ENCODE data around the gene MAD1L1. TPM values are rescaled to one million over a fixed set of nuclear protein-coding genes. Genes with fewer than 3 reads are reported as not detected.
A peak's percentile ranks its signal among the peaks of the same experiment; 100 is the strongest.

Gene MAD1L1
- polyA plus RNA-seq, 4 donors: 12.3 to 21.7 (median 18.1) TPM

- peaks cover 0 to 22% (median 0%) of the 10 kb centered on the region in 3 donors for H3K4me1 ChIP-seq (ENCODE audit: control insufficient read depth in 3 of 3, insufficient read depth in 2 of 3, low read depth in 1 of 3, low read length in 2 of 3)
- 76 to 86% (median 84%) methylated on average over 42 to 45 of the region's 45 CpGs for WGBS, 3 donors
- no peaks in the 10 kb centered on the region for H3K27me3 ChIP-seq (ENCODE audit: control insufficient read depth in 3 of 3, insufficient read depth in 3 of 3, low read length in 3 of 3)
- no peak for DNase-seq
- no peaks in the 10 kb centered on the region for H3K9me3 ChIP-seq (ENCODE audit: control insufficient read depth in 2 of 2, insufficient read depth in 1 of 2, low read depth in 1 of 2, low read length in 1 of 2)
- H3K27ac ChIP-seq (ENCODE audit: low read depth in 1 of 3, low read length in 2 of 3): no peak overlapping the region
- H3K4me3 ChIP-seq (ENCODE audit: low read depth in 1 of 3, low read length in 3 of 3): no peak overlapping the region
- no peak for FAIRE-seq
- H3K36me3 ChIP-seq (ENCODE audit: control insufficient read depth in 3 of 3, insufficient read depth in 2 of 3, low read depth in 1 of 3, low read length in 3 of 3): no peaks in the 10 kb centered on the region
These were observed 376.4 kb downstream of the MAD1L1 start for GRCh38 chr7:1856161-1856887.

GRCh38 chr7:1855725-1856160 lies 377.0 kb downstream of the MAD1L1 start:
- WGBS, 3 donors: 91 to 95% (median 93%) methylated on average over 14 of the region's 14 CpGs
- no peak for FAIRE-seq

GRCh38 chr7:1854866-1855724 lies 377.6 kb downstream of the MAD1L1 start:
- 88 to 91% (median 90%) methylated on average over 36 to 41 of the region's 41 CpGs for WGBS, 3 donors
- peak overlapping the region in 1 of 3 donors; percentile 60 for H3K27ac ChIP-seq (ENCODE audit: low read depth in 1 of 3, low read length in 2 of 3)

More at GRCh38 chr7:1855725-1856160, 377.0 kb downstream of the MAD1L1 start:
- Histone ChIP-seq H3K4me1 (ENCODE audit: control insufficient read depth in 3 of 3, insufficient read depth in 2 of 3, low read depth in 1 of 3, low read length in 2 of 3) (peaks cover 0 to 22% (median 0%) of the 10 kb centered on the region in 3 donors), H3K4me3 (ENCODE audit: low read depth in 1 of 3, low read length in 3 of 3) (no peak overlapping the region), H3K27me3 (ENCODE audit: control insufficient read depth in 3 of 3, insufficient read depth in 3 of 3, low read length in 3 of 3) (no peaks in the 10 kb centered on the region), H3K36me3 (ENCODE audit: control insufficient read depth in 3 of 3, insufficient read depth in 2 of 3, low read depth in 1 of 3, low read length in 3 of 3) (no peaks in the 10 kb centered on the region), H3K9me3 (ENCODE audit: control insufficient read depth in 2 of 2, insufficient read depth in 1 of 2, low read depth in 1 of 2, low read length in 1 of 2) (no peaks in the 10 kb centered on the region), H3K27ac (ENCODE audit: low read depth in 1 of 3, low read length in 2 of 3) (no peak overlapping the region)
- DNase-seq: no peak

GRCh38 chr7:1853986-1854865 lies 378.5 kb downstream of the MAD1L1 start:
- Histone ChIP-seq H3K27ac (ENCODE audit: low read depth in 1 of 3, low read length in 2 of 3) (peak overlapping the region in 1 of 3 donors; percentile 60), H3K4me3 (ENCODE audit: low read depth in 1 of 3, low read length in 3 of 3) (peak overlapping the region in 1 of 3 donors; percentile 5), H3K27me3 (ENCODE audit: control insufficient read depth in 3 of 3, insufficient read depth in 3 of 3, low read length in 3 of 3) (no peaks in the 10 kb centered on the region), H3K9me3 (ENCODE audit: control insufficient read depth in 2 of 2, insufficient read depth in 1 of 2, low read depth in 1 of 2, low read length in 1 of 2) (no peaks in the 10 kb centered on the region), H3K36me3 (ENCODE audit: control insufficient read depth in 3 of 3, insufficient read depth in 2 of 3, low read depth in 1 of 3, low read length in 3 of 3) (no peaks in the 10 kb centered on the region), H3K4me1 (ENCODE audit: control insufficient read depth in 3 of 3, insufficient read depth in 2 of 3, low read depth in 1 of 3, low read length in 2 of 3) (peaks cover 0 to 22% (median 0%) of the 10 kb centered on the region in 3 donors)
- DNase-seq (no peak), FAIRE-seq (no peak)
- 60 to 70% (median 69%) methylated on average over 38 of the region's 38 CpGs for WGBS, 3 donors

More at GRCh38 chr7:1854866-1855724, 377.6 kb downstream of the MAD1L1 start:
- Histone ChIP-seq H3K9me3 (ENCODE audit: control insufficient read depth in 2 of 2, insufficient read depth in 1 of 2, low read depth in 1 of 2, low read length in 1 of 2) (no peaks in the 10 kb centered on the region), H3K27me3 (ENCODE audit: control insufficient read depth in 3 of 3, insufficient read depth in 3 of 3, low read length in 3 of 3) (no peaks in the 10 kb centered on the region), H3K4me3 (ENCODE audit: low read depth in 1 of 3, low read length in 3 of 3) (no peak overlapping the region), H3K4me1 (ENCODE audit: control insufficient read depth in 3 of 3, insufficient read depth in 2 of 3, low read depth in 1 of 3, low read length in 2 of 3) (peaks cover 0 to 22% (median 0%) of the 10 kb centered on the region in 3 donors), H3K36me3 (ENCODE audit: control insufficient read depth in 3 of 3, insufficient read depth in 2 of 3, low read depth in 1 of 3, low read length in 3 of 3) (no peaks in the 10 kb centered on the region)
- FAIRE-seq (no peak), DNase-seq (peak in 1 of 2 donors; percentile 25)

DNA sequence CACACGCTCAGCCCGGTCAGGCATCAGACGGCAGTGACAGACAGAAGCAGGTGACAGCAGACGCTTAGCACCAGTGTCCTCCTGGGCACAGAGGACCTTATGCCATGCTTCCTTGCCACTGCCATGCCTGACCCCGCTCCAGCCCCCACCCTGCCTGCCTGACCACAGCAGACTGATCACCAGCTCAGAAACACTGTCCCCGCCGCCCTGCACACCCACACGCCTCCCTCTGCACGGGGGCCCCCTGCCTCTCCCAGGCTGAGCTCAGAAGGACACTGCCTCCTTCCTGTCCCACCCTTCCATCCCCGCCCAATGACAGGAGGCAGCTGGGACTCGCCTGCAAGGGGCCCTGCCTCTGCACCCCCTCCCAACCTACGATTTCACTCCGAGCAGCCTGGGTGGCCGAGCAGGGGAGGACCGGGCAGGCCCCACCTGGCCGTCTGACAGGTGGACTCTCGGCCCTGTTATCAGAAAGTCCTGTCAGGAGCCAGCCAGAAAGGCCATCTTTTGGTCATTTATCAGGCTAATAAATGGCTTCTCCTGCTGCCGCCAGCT lies 379.2 kb downstream of the MAD1L1 start:
- Histone ChIP-seq H3K27me3 (ENCODE audit: control insufficient read depth in 3 of 3, insufficient read depth in 3 of 3, low read length in 3 of 3) (no peaks in the 10 kb centered on the region), H3K36me3 (ENCODE audit: control insufficient read depth in 3 of 3, insufficient read depth in 2 of 3, low read depth in 1 of 3, low read length in 3 of 3) (no peaks in the 10 kb centered on the region), H3K9me3 (ENCODE audit: control insufficient read depth in 2 of 2, insufficient read depth in 1 of 2, low read depth in 1 of 2, low read length in 1 of 2) (no peaks in the 10 kb centered on the region), H3K4me1 (ENCODE audit: control insufficient read depth in 3 of 3, insufficient read depth in 2 of 3, low read depth in 1 of 3, low read length in 2 of 3) (peaks cover 0 to 22% (median 0%) of the 10 kb centered on the region in 3 donors), H3K27ac (ENCODE audit: low read depth in 1 of 3, low read length in 2 of 3) (peak overlapping the region in 1 of 3 donors; percentile 60), H3K4me3 (ENCODE audit: low read depth in 1 of 3, low read length in 3 of 3) (peak overlapping the region in 1 of 3 donors; percentile 5)
- FAIRE-seq (no peak), DNase-seq (peak in 1 of 2 donors; percentile 83)
- 49 to 68% (median 66%) methylated on average over 17 to 18 of the region's 18 CpGs for WGBS, 3 donors

- peaks cover 0 to 5% (median 0%) of the 10 kb centered on the region in 3 donors for H3K36me3 ChIP-seq (ENCODE audit: control insufficient read depth in 3 of 3, insufficient read depth in 2 of 3, low read depth in 1 of 3, low read length in 3 of 3)
- H3K4me1 ChIP-seq (ENCODE audit: control insufficient read depth in 3 of 3, insufficient read depth in 2 of 3, low read depth in 1 of 3, low read length in 2 of 3): peaks cover 0 to 22% (median 0%) of the 10 kb centered on the region in 3 donors
- FAIRE-seq (no peak), DNase-seq (no peak)
- no peaks in the 10 kb centered on the region for H3K27me3 ChIP-seq (ENCODE audit: control insufficient read depth in 3 of 3, insufficient read depth in 3 of 3, low read length in 3 of 3)
- 94 to 95% (median 94%) methylated on average over 40 of the region's 40 CpGs for WGBS, 3 donors
- H3K9me3 ChIP-seq (ENCODE audit: control insufficient read depth in 2 of 2, insufficient read depth in 1 of 2, low read depth in 1 of 2, low read length in 1 of 2): no peaks in the 10 kb centered on the region
- no peak overlapping the region for H3K4me3 ChIP-seq (ENCODE audit: low read depth in 1 of 3, low read length in 3 of 3)
- H3K27ac ChIP-seq (ENCODE audit: low read depth in 1 of 3, low read length in 2 of 3): peak overlapping the region in 1 of 3 donors; percentile 60
These were observed 380.0 kb downstream of the MAD1L1 start for GRCh38 chr7:1852517-1853430.
